Left ventricle myocardium inferior (tissue), 1 donor: ENCODE data around the gene DCC. TPM values are rescaled to one million over a fixed set of nuclear protein-coding genes. Genes with fewer than 3 reads are reported as not detected.

ENCODE experiments used
- DNase-seq: peaks from one replicate; pipeline ENCODE4 v3.0.0-alpha.2; 2020
- H3K27ac ChIP-seq: fragments of 200-600 bp; replicated peaks from 2 replicates; pipeline ENCODE4 v1.8.0; 2021
- H3K27me3 ChIP-seq: fragments of 200-600 bp; 2 replicates; pipeline ENCODE4 v1.8.0; 2021; ENCODE audit warnings: low read depth
- H3K36me3 ChIP-seq: fragments of 200-600 bp; 2 replicates; pipeline ENCODE4 v1.8.0; 2021
- H3K4me1 ChIP-seq: fragments of 200-600 bp; 2 replicates; pipeline ENCODE4 v1.8.0; 2021
- H3K4me3 ChIP-seq: fragments of 200-600 bp; 2 replicates; pipeline ENCODE4 v1.8.0; 2021; ENCODE audit warnings: mild to moderate bottlenecking, moderate library complexity
- H3K9me3 ChIP-seq: fragments of 200-600 bp; replicated peaks from 2 replicates; pipeline ENCODE4 v1.8.0; 2021
- CTCF ChIP-seq: fragments of 200-600 bp; IDR thresholded peaks from 2 replicates; pipeline ENCODE4 v1.8.0; 2021; ENCODE audit warnings: antibody characterized with exemption, mild to moderate bottlenecking, borderline replicate concordance
- intact Hi-C: fragments of 100-400 bp; cut with micrococcal nuclease; formaldehyde crosslinking; loops from one replicate; pipeline ENCODE4 v1.11.0; 2022
- total RNA-seq: library from RNA; stranded (reverse); fragmentation: NEBNext Ultra II Directional; extraction: Animal tissue kit (Norgen Biotek cat#: 25700); gene quantifications from one replicate; pipeline ENCODE4 v1.2.1, GENCODE V29; 2021
- donor health status: DM: no; HTN: yes; CAD: no; lungs with severe emphysema.

DCC gene
- total RNA-seq, 1 donor from 2014 or later: not detected

DNA sequence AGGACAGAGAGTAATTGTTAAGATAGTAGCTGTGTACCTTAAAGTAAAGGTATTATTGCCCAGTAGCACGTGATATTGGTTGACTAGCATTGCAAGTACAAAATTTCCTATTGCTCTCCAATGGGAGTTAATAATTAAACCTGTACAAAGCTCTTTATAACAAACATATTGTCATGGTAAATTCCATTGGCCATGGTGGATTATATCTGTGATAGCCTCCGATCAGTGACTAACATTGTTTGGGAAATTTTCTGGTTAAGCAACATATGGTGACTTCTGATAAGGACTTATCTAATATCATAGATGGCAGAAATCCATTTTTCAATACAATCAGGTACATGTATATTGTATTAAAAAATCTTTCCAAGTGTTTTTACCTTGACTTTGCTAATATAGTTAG is 360.8 kb downstream of the DCC start:
- no peaks in the 10 kb centered on the region for H3K36me3 ChIP-seq
- no peak for DNase-seq
- no peaks in the 10 kb centered on the region for H3K27me3 ChIP-seq
- no peak overlapping the region for H3K4me3 ChIP-seq
- no peaks in the 10 kb centered on the region for H3K4me1 ChIP-seq
- intact Hi-C loops: no loop called here
- no peak overlapping the region for H3K27ac ChIP-seq
- TF ChIP-seq CTCF: no peak
- no peaks in the 10 kb centered on the region for H3K9me3 ChIP-seq

GRCh38 chr18:52701219-52701935 is 361.4 kb downstream of the DCC start:
- Histone ChIP-seq H3K9me3 (no peaks in the 10 kb centered on the region), H3K4me1 (no peaks in the 10 kb centered on the region), H3K27me3 (no peaks in the 10 kb centered on the region), H3K27ac (no peak overlapping the region), H3K4me3 (no peak overlapping the region), H3K36me3 (no peaks in the 10 kb centered on the region)
- no peak for TF ChIP-seq CTCF
- no peak for DNase-seq
- intact Hi-C loops: no loop called here

DNA sequence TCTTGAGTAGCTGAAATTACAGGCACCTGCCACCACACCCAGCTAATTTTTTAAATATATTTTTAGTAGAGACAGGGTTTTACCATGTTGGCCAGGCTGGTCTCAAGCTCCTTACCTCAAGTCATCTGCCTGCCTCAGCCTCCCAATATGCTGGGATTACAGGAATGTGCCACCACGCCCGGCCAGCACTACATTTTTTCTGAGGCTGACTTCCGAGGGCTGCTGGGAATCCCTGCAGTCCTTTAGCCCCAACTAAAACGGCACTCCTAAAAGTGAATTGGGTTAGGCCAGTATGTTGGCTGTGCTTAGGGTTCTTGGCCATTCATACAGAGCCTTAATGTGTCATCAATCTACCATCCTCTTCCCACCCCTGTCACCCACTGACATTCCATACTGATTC is 375.4 kb downstream of the DCC start:
- DNase-seq: no peak
- intact Hi-C loops: no loop called here

DNA sequence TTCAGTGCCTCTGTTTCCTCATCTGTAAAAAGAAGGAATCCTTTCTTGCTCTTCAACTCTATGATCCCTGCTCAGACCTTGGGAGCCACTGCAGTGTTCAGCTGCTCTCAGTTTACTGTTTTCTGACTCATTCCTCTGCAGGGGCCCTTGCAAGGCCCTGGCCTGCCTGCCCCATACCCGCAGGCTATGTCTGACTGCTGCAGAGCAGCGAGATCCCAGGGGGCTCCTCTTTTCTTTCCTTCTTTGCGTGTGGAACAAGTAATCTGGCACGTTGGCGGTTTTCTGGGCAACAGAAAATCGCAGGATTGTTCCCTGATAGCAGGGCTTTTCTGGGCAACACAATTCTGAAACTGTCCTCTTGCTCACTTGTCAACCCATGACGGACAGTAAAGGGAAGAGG is 376.0 kb downstream of the DCC start:
- Histone ChIP-seq H3K27me3 (no peaks in the 10 kb centered on the region), H3K27ac (no peak overlapping the region), H3K4me1 (no peaks in the 10 kb centered on the region), H3K36me3 (no peaks in the 10 kb centered on the region), H3K4me3 (no peak overlapping the region), H3K9me3 (no peaks in the 10 kb centered on the region)
- intact Hi-C loops: no loop called here
- no peak for DNase-seq
- TF ChIP-seq CTCF: no peak

More for the DNA sequence above, 375.4 kb downstream of the DCC start:
- H3K27ac ChIP-seq: no peak overlapping the region
- H3K4me3 ChIP-seq: no peak overlapping the region
- no peaks in the 10 kb centered on the region for H3K36me3 ChIP-seq
- no peaks in the 10 kb centered on the region for H3K27me3 ChIP-seq
- no peaks in the 10 kb centered on the region for H3K9me3 ChIP-seq
- TF ChIP-seq CTCF: no peak
- H3K4me1 ChIP-seq: no peaks in the 10 kb centered on the region

- Histone ChIP-seq H3K4me1 (no peaks in the 10 kb centered on the region), H3K9me3 (no peaks in the 10 kb centered on the region), H3K27me3 (no peaks in the 10 kb centered on the region), H3K36me3 (no peaks in the 10 kb centered on the region), H3K27ac (no peak overlapping the region), H3K4me3 (no peak overlapping the region)
- intact Hi-C loops: no loop called here
- DNase-seq: no peak
- TF ChIP-seq CTCF: peak; percentile 42
Measured at GRCh38 chr18:52716973-52717372, 377.0 kb downstream of the DCC start.

- Histone ChIP-seq H3K36me3 (no peaks in the 10 kb centered on the region), H3K9me3 (no peaks in the 10 kb centered on the region), H3K27ac (no peak overlapping the region), H3K4me3 (no peak overlapping the region), H3K4me1 (no peaks in the 10 kb centered on the region), H3K27me3 (no peaks in the 10 kb centered on the region)
- no peak for TF ChIP-seq CTCF
- intact Hi-C loops: no loop called here
- no peak for DNase-seq
Measured at GRCh38 chr18:52722904-52723303, 382.9 kb downstream of the DCC start.
